ENCODE measurements around the gene FCHO1.

DNA sequence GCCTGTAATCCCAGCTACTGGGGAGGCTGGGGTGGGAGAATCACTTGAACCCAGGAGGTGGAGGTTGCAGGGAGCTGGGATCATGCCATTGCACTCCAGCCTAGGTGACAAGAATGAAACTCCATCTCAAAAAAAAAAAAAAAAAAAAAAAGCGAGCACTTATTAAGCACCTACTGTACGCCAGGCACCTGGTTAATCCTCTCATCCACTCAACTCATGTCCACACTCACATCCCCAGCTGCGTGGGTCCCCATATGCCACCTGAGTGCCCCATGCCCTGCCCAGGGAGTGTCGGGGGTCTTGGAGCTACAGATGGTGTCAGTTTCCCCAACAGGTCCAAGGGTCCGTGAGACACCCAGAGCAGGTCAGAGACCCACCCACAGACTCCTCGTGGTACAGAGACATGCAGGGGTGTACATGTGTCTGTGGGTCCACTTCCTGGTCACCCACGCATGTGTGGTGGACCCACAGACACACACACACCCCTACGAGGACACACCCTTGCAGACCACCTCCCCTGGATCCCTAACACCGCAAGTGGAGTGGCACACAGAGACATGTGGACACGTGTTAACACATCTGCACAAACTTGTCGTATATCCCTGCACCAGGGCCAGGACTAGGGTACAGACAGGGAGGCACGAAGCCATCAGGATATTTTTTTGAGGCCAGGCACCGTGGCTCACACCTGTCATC lies 66.5 kb downstream of the FCHO1 start:
- TF ChIP-seq, protein P1, sequence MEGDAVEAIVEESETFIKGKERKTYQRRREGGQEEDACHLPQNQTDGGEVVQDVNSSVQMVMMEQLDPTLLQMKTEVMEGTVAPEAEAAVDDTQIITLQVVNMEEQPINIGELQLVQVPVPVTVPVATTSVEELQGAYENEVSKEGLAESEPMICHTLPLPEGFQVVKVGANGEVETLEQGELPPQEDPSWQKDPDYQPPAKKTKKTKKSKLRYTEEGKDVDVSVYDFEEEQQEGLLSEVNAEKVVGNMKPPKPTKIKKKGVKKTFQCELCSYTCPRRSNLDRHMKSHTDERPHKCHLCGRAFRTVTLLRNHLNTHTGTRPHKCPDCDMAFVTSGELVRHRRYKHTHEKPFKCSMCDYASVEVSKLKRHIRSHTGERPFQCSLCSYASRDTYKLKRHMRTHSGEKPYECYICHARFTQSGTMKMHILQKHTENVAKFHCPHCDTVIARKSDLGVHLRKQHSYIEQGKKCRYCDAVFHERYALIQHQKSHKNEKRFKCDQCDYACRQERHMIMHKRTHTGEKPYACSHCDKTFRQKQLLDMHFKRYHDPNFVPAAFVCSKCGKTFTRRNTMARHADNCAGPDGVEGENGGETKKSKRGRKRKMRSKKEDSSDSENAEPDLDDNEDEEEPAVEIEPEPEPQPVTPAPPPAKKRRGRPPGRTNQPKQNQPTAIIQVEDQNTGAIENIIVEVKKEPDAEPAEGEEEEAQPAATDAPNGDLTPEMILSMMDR (IDR thresholded peaks at IDR 0.05): no peak
- TF ChIP-seq EP300 (IDR thresholded peaks at IDR 0.05; ENCODE audit: low read depth): no peak
- TF ChIP-seq POLR2AphosphoS5 (IDR thresholded peaks at IDR 0.05): no peak
- TF ChIP-seq POLR2A (IDR thresholded peaks at IDR 0.05): peak; percentile 28

Data from transverse colon (tissue), 4 donors.